ENCODE data around the gene PRM1. TPM values are rescaled to one million over a fixed set of nuclear protein-coding genes. Genes with fewer than 3 reads are reported as not detected.

The PRM1 gene
- total RNA-seq, 4 donors from 2014 or later: not detected

- TF ChIP-seq POLR2A (IDR thresholded peaks at IDR 0.05) (no peak), CTCF (IDR thresholded peaks at IDR 0.05) (no peak)
- H3K27ac ChIP-seq: no peak overlapping the region
- H3K36me3 ChIP-seq: no peaks in the 10 kb centered on the region
- H3K27me3 ChIP-seq: no peaks in the 10 kb centered on the region
- intact Hi-C loops (cut with DNase I; ENCODE audit: low total_unique reads): no loop called here
- H3K4me3 ChIP-seq: no peak overlapping the region
- DNase-seq: no peak
- H3K9me3 ChIP-seq: no peaks in the 10 kb centered on the region
- H3K4me1 ChIP-seq: no peaks in the 10 kb centered on the region
Observed at GRCh38 chr16:11319529-11320146, 38.5 kb upstream of the PRM1 start.

GRCh38 chr16:11318817-11319216 is 37.7 kb upstream of the PRM1 start:
- no peak for DNase-seq
- Histone ChIP-seq H3K4me1 (no peaks in the 10 kb centered on the region), H3K4me3 (no peak overlapping the region), H3K27ac (no peak overlapping the region), H3K27me3 (no peaks in the 10 kb centered on the region), H3K36me3 (no peaks in the 10 kb centered on the region), H3K9me3 (no peaks in the 10 kb centered on the region)
- intact Hi-C loops (cut with DNase I; ENCODE audit: low total_unique reads): no loop called here
- TF ChIP-seq POLR2A (IDR thresholded peaks at IDR 0.05) (no peak), CTCF (IDR thresholded peaks at IDR 0.05) (no peak)

DNA sequence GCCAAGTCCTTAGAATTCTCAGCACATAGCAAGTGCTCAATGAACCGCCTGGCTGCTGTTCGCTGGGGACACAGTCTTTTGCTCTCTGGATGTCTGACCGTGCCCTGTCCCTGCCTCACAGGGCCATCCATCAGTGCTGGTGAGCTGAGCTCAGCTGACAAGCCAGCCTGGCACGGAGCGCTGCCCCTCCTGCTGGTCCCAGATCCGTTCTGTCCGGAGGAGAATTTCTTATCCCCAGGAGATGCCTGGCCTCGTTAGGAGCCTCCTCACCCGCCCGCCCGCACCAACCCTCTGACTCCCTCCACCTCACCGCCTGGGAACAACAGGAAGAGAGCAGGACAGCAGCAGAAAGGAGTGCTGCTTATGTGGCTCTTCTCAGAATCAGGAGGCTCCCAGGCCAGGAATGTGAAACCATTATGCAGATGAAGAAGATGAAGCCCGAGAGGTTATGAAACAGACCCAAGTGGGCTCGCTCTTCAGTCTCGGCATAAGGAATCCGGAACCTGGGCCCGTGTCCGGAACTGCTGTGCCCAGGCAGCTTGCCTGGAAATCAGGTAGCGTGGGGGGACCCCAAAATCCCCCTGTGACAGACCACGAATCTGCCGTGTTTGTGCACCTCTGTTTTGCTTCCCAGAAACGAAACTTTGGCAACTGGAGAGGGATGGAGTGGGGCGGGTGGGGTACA is 35.3 kb upstream of the PRM1 start:
- TF ChIP-seq POLR2A (IDR thresholded peaks at IDR 0.05) (no peak), CTCF (IDR thresholded peaks at IDR 0.05) (no peak)
- no peaks in the 10 kb centered on the region for H3K36me3 ChIP-seq
- H3K27ac ChIP-seq: no peak overlapping the region
- no peaks in the 10 kb centered on the region for H3K4me1 ChIP-seq
- H3K9me3 ChIP-seq: no peaks in the 10 kb centered on the region
- intact Hi-C loops (cut with DNase I; ENCODE audit: low total_unique reads): no loop called here
- H3K27me3 ChIP-seq: no peaks in the 10 kb centered on the region
- H3K4me3 ChIP-seq: no peak overlapping the region
- no peak for DNase-seq

DNA sequence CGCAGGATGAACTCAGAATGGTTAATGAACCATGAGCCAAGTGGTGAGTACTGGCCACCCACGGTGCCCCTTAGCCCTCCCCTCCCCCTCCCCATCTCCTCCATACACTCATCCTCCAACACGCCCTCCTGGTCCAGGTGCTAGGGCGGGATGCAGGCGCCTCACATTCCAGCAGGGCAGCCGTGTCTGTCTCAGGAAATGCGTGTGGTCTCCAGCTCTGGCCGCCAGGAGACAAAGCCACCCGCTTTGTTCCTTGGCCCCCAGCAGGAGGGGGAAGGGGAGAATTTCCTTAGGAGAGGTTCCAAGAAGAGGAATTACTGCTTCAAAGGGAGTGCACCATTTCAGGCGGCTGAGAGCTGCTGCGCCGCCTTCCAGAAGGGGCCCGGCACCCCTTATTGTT is 34.4 kb upstream of the PRM1 start:
- no peaks in the 10 kb centered on the region for H3K36me3 ChIP-seq
- no peak overlapping the region for H3K27ac ChIP-seq
- DNase-seq: no peak
- H3K27me3 ChIP-seq: no peaks in the 10 kb centered on the region
- no peaks in the 10 kb centered on the region for H3K9me3 ChIP-seq
- no peak overlapping the region for H3K4me3 ChIP-seq
- TF ChIP-seq POLR2A (IDR thresholded peaks at IDR 0.05) (no peak), CTCF (IDR thresholded peaks at IDR 0.05) (peak in 1 of 4 experiments; percentile 32)
- intact Hi-C loops (cut with DNase I; ENCODE audit: low total_unique reads): no loop called here
- H3K4me1 ChIP-seq: no peaks in the 10 kb centered on the region

- no peak for DNase-seq
- Histone ChIP-seq H3K4me1 (no peaks in the 10 kb centered on the region), H3K4me3 (no peak overlapping the region), H3K36me3 (no peaks in the 10 kb centered on the region), H3K9me3 (no peaks in the 10 kb centered on the region), H3K27ac (no peak overlapping the region), H3K27me3 (no peaks in the 10 kb centered on the region)
- intact Hi-C loops (cut with DNase I; ENCODE audit: low total_unique reads): no loop called here
- no peak for TF ChIP-seq POLR2A (IDR thresholded peaks at IDR 0.05)
- no peak for TF ChIP-seq CTCF (IDR thresholded peaks at IDR 0.05)
Observed at GRCh38 chr16:11314309-11314894, 33.3 kb upstream of the PRM1 start.
